Measurements from ENCODE around the gene NRG4. TPM values are rescaled to one million over a fixed set of nuclear protein-coding genes. Genes with fewer than 3 reads are reported as not detected.
"Not testable (repeated sequence)": the region's sequence is repeated elsewhere in the genome, so short reads cannot be mapped to it uniquely, and the experiment has no call there.

The NRG4 gene
- total RNA-seq (2014; rRNA removed; shearing (Covaris generic)): 2.8 and 6.3 TPM in 2 replicates
- 3.4 and 5.7 TPM in 2 replicates for polyA plus RNA-seq (2015; cell fraction: cytosol; rRNA removed)
- polyA plus RNA-seq (2015; cell fraction: nucleus; rRNA removed): 3.2 and 4.1 TPM in 2 replicates

- peak; percentile 56 for DNase-seq (ENCODE audit: low read depth, low spot score)
- in situ Hi-C loops (cut with HindIII; ENCODE audit: low pct_unique_long_range_greater_than_20kb, low sequenced_read_pairs): no loop called here
Observed at GRCh38 chr15:76011627-76012551, at the start of gene NRG4. Gene NRG4, minus strand, starts transcription at chr15:76012424. Its CDS starts 1,194 bp downstream, at chr15:76011230.

- in situ Hi-C loops (cut with HindIII; ENCODE audit: low pct_unique_long_range_greater_than_20kb, low sequenced_read_pairs): no loop called here
- no peak for DNase-seq (ENCODE audit: low read depth, low spot score)
Observed at GRCh38 chr15:76061700-76062099, 49.5 kb upstream of the NRG4 start.

GRCh38 chr15:76060118-76060989 is 48.1 kb upstream of the NRG4 start:
- DNase-seq (ENCODE audit: low read depth, low spot score): peak; percentile 8
- in situ Hi-C loops (cut with HindIII; ENCODE audit: low pct_unique_long_range_greater_than_20kb, low sequenced_read_pairs): no loop called here

GRCh38 chr15:76059320-76060117 is 47.3 kb upstream of the NRG4 start, which contains the start of gene TMEM266:
Gene TMEM266, plus strand, starts transcription at chr15:76059985. Its CDS starts 74,279 bp downstream, at chr15:76134264.
- DNase-seq (ENCODE audit: low read depth, low spot score): peak; percentile 58
- in situ Hi-C loops (cut with HindIII; ENCODE audit: low pct_unique_long_range_greater_than_20kb, low sequenced_read_pairs): no loop called here

- in situ Hi-C loops (cut with HindIII; ENCODE audit: low pct_unique_long_range_greater_than_20kb, low sequenced_read_pairs): no loop called here
- peak; percentile 63 for DNase-seq (ENCODE audit: low read depth, low spot score)
Observed at GRCh38 chr15:76058714-76059319, 46.6 kb upstream of the NRG4 start.

GRCh38 chr15:76057332-76058000 is 45.2 kb upstream of the NRG4 start:
- peak; percentile 62 for DNase-seq (ENCODE audit: low read depth, low spot score)
- in situ Hi-C loops (cut with HindIII; ENCODE audit: low pct_unique_long_range_greater_than_20kb, low sequenced_read_pairs): no loop called here

GRCh38 chr15:76056931-76057330 is 44.7 kb upstream of the NRG4 start:
- DNase-seq (ENCODE audit: low read depth, low spot score): no peak
- in situ Hi-C loops (cut with HindIII; ENCODE audit: low pct_unique_long_range_greater_than_20kb, low sequenced_read_pairs): no loop called here

GRCh38 chr15:76054201-76054600 is 42.0 kb upstream of the NRG4 start:
- DNase-seq (ENCODE audit: low read depth, low spot score); in situ Hi-C loops (cut with HindIII; ENCODE audit: low pct_unique_long_range_greater_than_20kb, low sequenced_read_pairs): not testable (repeated sequence)

GRCh38 chr15:76038512-76038911 is 26.3 kb upstream of the NRG4 start:
- no peak for DNase-seq (ENCODE audit: low read depth, low spot score)
- in situ Hi-C loops (cut with HindIII; ENCODE audit: low pct_unique_long_range_greater_than_20kb, low sequenced_read_pairs): no loop called here

GRCh38 chr15:76035593-76035992 is 23.4 kb upstream of the NRG4 start:
- DNase-seq (ENCODE audit: low read depth, low spot score): no peak
- in situ Hi-C loops (cut with HindIII; ENCODE audit: low pct_unique_long_range_greater_than_20kb, low sequenced_read_pairs): no loop called here

- in situ Hi-C loops (cut with HindIII; ENCODE audit: low pct_unique_long_range_greater_than_20kb, low sequenced_read_pairs): no loop called here
- DNase-seq (ENCODE audit: low read depth, low spot score): no peak
Observed at GRCh38 chr15:76034111-76034510, 21.9 kb upstream of the NRG4 start.

GRCh38 chr15:76033438-76033837 is 21.2 kb upstream of the NRG4 start:
- no peak for DNase-seq (ENCODE audit: low read depth, low spot score)
- in situ Hi-C loops (cut with HindIII; ENCODE audit: low pct_unique_long_range_greater_than_20kb, low sequenced_read_pairs): no loop called here

GRCh38 chr15:76032046-76032445 is 19.8 kb upstream of the NRG4 start:
- no peak for DNase-seq (ENCODE audit: low read depth, low spot score)
- in situ Hi-C loops (cut with HindIII; ENCODE audit: low pct_unique_long_range_greater_than_20kb, low sequenced_read_pairs): no loop called here

- in situ Hi-C loops (cut with HindIII; ENCODE audit: low pct_unique_long_range_greater_than_20kb, low sequenced_read_pairs): no loop called here
- DNase-seq (ENCODE audit: low read depth, low spot score): no peak
Observed at GRCh38 chr15:76024021-76024768, 12.0 kb upstream of the NRG4 start.

- DNase-seq (ENCODE audit: low read depth, low spot score); in situ Hi-C loops (cut with HindIII; ENCODE audit: low pct_unique_long_range_greater_than_20kb, low sequenced_read_pairs): not testable (repeated sequence)
Observed at GRCh38 chr15:76013470-76013869, 1.2 kb upstream of the NRG4 start.

GRCh38 chr15:76010613-76011012 is 1.6 kb downstream of the NRG4 start:
- in situ Hi-C loops (cut with HindIII; ENCODE audit: low pct_unique_long_range_greater_than_20kb, low sequenced_read_pairs): no loop called here
- no peak for DNase-seq (ENCODE audit: low read depth, low spot score)

All from SK-MEL-5 (cell line).